Body of pancreas (tissue), 4 donors: ENCODE data around the gene NBEAL2. TPM values are rescaled to one million over a fixed set of nuclear protein-coding genes. Genes with fewer than 3 reads are reported as not detected.

Experiments used
- ATAC-seq: fragments of 150-250 bp; one replicate; pipeline ENCODE4 v1.9.1; 2016
- DNase-seq, 4 donors: peaks; one replicate each; pipeline ENCODE4 v3.0.0-alpha.2; 2019
- H3K27ac ChIP-seq, 4 donors: fragments of 200-600 bp; sonication (generic); 1 replicate in 3 of 4; 2 replicates in 1 of 4; pipeline versions ENCODE4 v1.5.1 to v1.6.1; 2016 to 2019; ENCODE audit warnings: mild to moderate bottlenecking in 1 of 4, mixed read lengths in 1 of 4, moderate library complexity in 1 of 4
- H3K27me3 ChIP-seq, 2 donors: fragments of 200-600 bp; sonication (generic); one replicate each; pipeline ENCODE4 v1.6.0; 2016; ENCODE audit warnings: mild to moderate bottlenecking in 1 of 2
- H3K36me3 ChIP-seq, 2 donors: fragments of 200-600 bp; sonication (generic); replicated peaks in 1 of 2; 2 replicates each; pipeline ENCODE4 v1.5.1; 2016; ENCODE audit warnings: low read depth in 2 of 2; ENCODE audit not compliant: insufficient read depth in 1 of 2
- H3K4me1 ChIP-seq: fragments of 200-600 bp; sonication (generic); one replicate; pipeline ENCODE4 v1.6.0; 2016
- H3K4me3 ChIP-seq, 2 donors: fragments of 200-600 bp; sonication (generic); 1 replicate in 1 of 2; 2 replicates in 1 of 2; pipeline ENCODE4 v1.5.1; 2016 to 2019
- H3K9me3 ChIP-seq, 3 donors: fragments of 200-600 bp; sonication (generic); 1 replicate in 2 of 3; 2 replicates in 1 of 3; pipeline ENCODE4 v1.5.1; 2016
- CTCF ChIP-seq, 7 experiments: fragments of 450-650 bp in 4 of 7; fragments of 200-600 bp in 3 of 7; sonication (generic) in 3 of 7; IDR thresholded peaks; one replicate each; pipeline ENCODE4 v1.5.1; 2016 to 2019; ENCODE audit warnings: antibody characterized with exemption in 7 of 7
- POLR2A ChIP-seq, 3 donors: fragments of 450-650 bp; IDR thresholded peaks; one replicate each; pipeline ENCODE4 v1.6.1; 2016; ENCODE audit warnings: antibody characterized with exemption in 3 of 3, mild to moderate bottlenecking in 2 of 3
- WGBS, 2 donors: methylation state at CpG; one replicate each; pipeline ENCODE4 v1.1.5; 2017; 5-methylcytosine and 5-hydroxymethylcytosine counted together
- intact Hi-C: fragments of 100-400 bp; cut with DNase I; formaldehyde crosslinking; loops from one replicate; pipeline ENCODE4 v1.15.1; 2023
- small RNA-seq: library from RNA; depleted of rRNA; stranded (forward); fragments of <200 nt; gene quantifications from one replicate; pipeline ENCODE3, GENCODE V24; 2016
- total RNA-seq, 2 donors: library from RNA; depleted of rRNA; stranded (reverse); fragments of >200 nt; gene quantifications; one replicate each; pipeline ENCODE4 v1.1.0, GENCODE V29; 2016

Gene NBEAL2
- total RNA-seq, 2 donors from 2014 or later, result 98.8 to 151 TPM

GRCh38 chr3:47047069-47047468, 67.6 kb downstream of the NBEAL2 start:
- Histone ChIP-seq H3K9me3 (no peaks in the 10 kb centered on the region), H3K4me3 (no peak overlapping the region), H3K36me3 (peaks cover 0 to 1% of the 10 kb centered on the region in 2 donors), H3K27me3 (no peaks in the 10 kb centered on the region), H3K27ac (no peak overlapping the region), H3K4me1 (peaks cover 1% of the 10 kb centered on the region)
- no peak for DNase-seq
- no peak for ATAC-seq
- intact Hi-C loops, result no loop called here
- no peak for TF ChIP-seq POLR2A (IDR thresholded peaks at IDR 0.05)
- no peak for TF ChIP-seq CTCF (IDR thresholded peaks at IDR 0.05)

- no peak overlapping the region for H3K4me3 ChIP-seq
- ATAC-seq, result no peak
- no peaks in the 10 kb centered on the region for H3K9me3 ChIP-seq
- no peaks in the 10 kb centered on the region for H3K36me3 ChIP-seq
- H3K4me1 ChIP-seq, result peaks cover 4% of the 10 kb centered on the region
- no peak for DNase-seq
- H3K27me3 ChIP-seq, result no peaks in the 10 kb centered on the region
- H3K27ac ChIP-seq, result no peak overlapping the region
- intact Hi-C loops, result no loop called here
- TF ChIP-seq POLR2A (IDR thresholded peaks at IDR 0.05) (no peak), CTCF (IDR thresholded peaks at IDR 0.05) (no peak)
These were observed 68.2 kb downstream of the NBEAL2 start for GRCh38 chr3:47047673-47048072.

GRCh38 chr3:47054412-47054811, 74.9 kb downstream of the NBEAL2 start:
- Histone ChIP-seq H3K4me3 (no peak overlapping the region), H3K4me1 (peaks cover 7% of the 10 kb centered on the region), H3K36me3 (peaks cover 0 to 3% of the 10 kb centered on the region in 2 donors), H3K9me3 (no peaks in the 10 kb centered on the region), H3K27ac (no peak overlapping the region), H3K27me3 (no peaks in the 10 kb centered on the region)
- intact Hi-C loops, result no loop called here
- TF ChIP-seq CTCF (IDR thresholded peaks at IDR 0.05), result no peak
- no peak for TF ChIP-seq POLR2A (IDR thresholded peaks at IDR 0.05)
- ATAC-seq, result no peak
- no peak for DNase-seq

GRCh38 chr3:47056705-47057104, 77.2 kb downstream of the NBEAL2 start:
- no peaks in the 10 kb centered on the region for H3K27me3 ChIP-seq
- TF ChIP-seq POLR2A (IDR thresholded peaks at IDR 0.05) (no peak), CTCF (IDR thresholded peaks at IDR 0.05) (no peak)
- DNase-seq (no peak), ATAC-seq (no peak)
- no peaks in the 10 kb centered on the region for H3K9me3 ChIP-seq
- H3K27ac ChIP-seq, result no peak overlapping the region
- intact Hi-C loops, result no loop called here
- peaks cover 0 to 4% of the 10 kb centered on the region in 2 donors for H3K36me3 ChIP-seq
- peaks cover 7% of the 10 kb centered on the region for H3K4me1 ChIP-seq
- WGBS, 2 donors, result 90 to 92% methylated on average over 2 to 3 of the region's 3 CpGs
- H3K4me3 ChIP-seq, result no peak overlapping the region

GRCh38 chr3:47057212-47057671, 77.8 kb downstream of the NBEAL2 start:
- no peaks in the 10 kb centered on the region for H3K9me3 ChIP-seq
- no peak overlapping the region for H3K4me3 ChIP-seq
- no peaks in the 10 kb centered on the region for H3K27me3 ChIP-seq
- no peak for DNase-seq
- H3K27ac ChIP-seq, result no peak overlapping the region
- ATAC-seq, result no peak
- intact Hi-C loops, result no loop called here
- TF ChIP-seq CTCF (IDR thresholded peaks at IDR 0.05) (no peak), POLR2A (IDR thresholded peaks at IDR 0.05) (no peak)
- WGBS, 2 donors, result 93 to 99% methylated on average over 6 of the region's 6 CpGs
- H3K36me3 ChIP-seq, result peaks cover 0 to 4% of the 10 kb centered on the region in 2 donors
- H3K4me1 ChIP-seq, result peaks cover 4% of the 10 kb centered on the region

Small RNA genes within 50 kb of the gene (small RNA-seq; reads per million reads assigned to genes)
- not detected for gene MRPL57P3

Other genes with a start within 250 kb of the NBEAL2 start
- gene MYL3, start 116.2 kb upstream of the NBEAL2 start, total RNA-seq, result 10 to 100 TPM in 1 of 2 donors, not detected in 1; 10.4 TPM
- 1 to 10 TPM; 1.8 to 8.2 TPM for gene PTH1R, start 101.9 kb upstream of the NBEAL2 start, total RNA-seq
- 10 to 100 TPM; 25.4 to 67.2 TPM for gene CCDC12, start 2.9 kb upstream of the NBEAL2 start, total RNA-seq
- gene SETD2, start 184.4 kb downstream of the NBEAL2 start, total RNA-seq, result 10 to 100 TPM; 49.5 to 70.2 TPM